ENCODE measurements around the gene HPSE. TPM values are rescaled to one million over a fixed set of nuclear protein-coding genes. Genes with fewer than 3 reads are reported as not detected.

The HPSE gene
- total and polyA plus RNA-seq, 2 of the 13 experiments (the other 11 are each of a cell fraction or from before 2014, with no cell fraction given) = not detected

DNA sequence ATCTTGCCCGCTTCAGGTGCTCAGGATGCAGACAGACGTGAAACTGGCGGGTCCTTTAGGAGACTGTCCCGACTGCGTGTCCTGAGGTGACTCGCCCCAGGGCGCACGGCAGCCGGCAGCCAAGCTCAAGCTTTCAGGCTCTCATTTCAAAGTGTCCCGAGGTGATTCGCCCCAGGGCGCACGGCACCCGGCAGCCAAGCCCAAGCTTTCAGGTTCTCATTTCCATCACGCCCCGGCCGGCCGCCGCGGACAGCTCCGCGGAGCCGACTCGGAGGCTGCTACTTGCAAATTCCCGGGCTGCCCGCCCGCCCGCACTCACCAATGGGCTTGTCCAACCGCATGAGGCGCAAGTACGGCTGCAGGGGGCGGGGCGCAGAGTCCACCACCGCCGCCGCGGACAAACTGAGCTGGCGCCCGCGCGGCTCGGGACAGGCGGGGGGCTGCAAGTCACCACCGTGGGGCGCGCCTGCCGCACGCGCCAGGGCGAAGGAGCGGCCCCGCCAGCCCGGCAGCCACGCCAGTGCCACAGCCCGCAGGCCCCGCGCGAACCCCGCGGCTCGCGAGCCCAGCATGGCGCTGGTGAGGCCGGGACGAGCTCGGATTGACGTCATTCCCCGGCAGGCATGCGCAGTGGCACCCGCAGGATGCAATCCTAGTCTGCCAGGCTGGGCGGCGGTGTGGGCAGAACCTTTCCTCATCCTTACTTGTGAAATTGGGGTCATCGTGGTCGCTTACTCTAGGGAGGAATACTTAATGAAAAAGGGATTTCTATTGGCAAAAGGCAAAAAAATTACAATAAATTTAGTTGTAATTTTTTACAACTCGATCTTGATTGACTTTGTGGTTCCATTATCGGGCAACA lies 50.2 kb downstream of the HPSE start, which contains the start of gene COQ2 (continued):
- TF ChIP-seq ZBTB44 (CRISPR knock-in tag; IDR thresholded peaks at IDR 0.05) (no peak), CEBPG (CRISPR knock-in tag; IDR thresholded peaks at IDR 0.05) (peak; percentile 76), MIER2 (CRISPR knock-in tag; IDR thresholded peaks at IDR 0.05) (no peak), ZNF776 (CRISPR knock-in tag; IDR thresholded peaks at IDR 0.05) (peak; percentile 98; the same call in 1 of the 2 replicates), ZFP37 (CRISPR knock-in tag; IDR thresholded peaks at IDR 0.05; ENCODE audit: borderline replicate concordance) (no peak), PAX8 (CRISPR knock-in tag; IDR thresholded peaks at IDR 0.05; ENCODE audit: borderline replicate concordance) (peak; percentile 97; the same call in 1 of the 2 replicates), TFDP1 (CRISPR knock-in tag; IDR thresholded peaks at IDR 0.05; ENCODE audit: borderline replicate concordance) (peak; percentile 94), ZFY (CRISPR knock-in tag; IDR thresholded peaks at IDR 0.05) (peak; percentile 92), ARID4A (CRISPR knock-in tag; IDR thresholded peaks at IDR 0.05; ENCODE audit: borderline replicate concordance) (peak; percentile 98), U2AF1 (optimal IDR thresholded peaks at IDR 0.05; ENCODE audit: low read depth, low read length) (no peak), NFYB (CRISPR knock-in tag; IDR thresholded peaks at IDR 0.05) (peak; percentile 63), FLYWCH1 (CRISPR knock-in tag; IDR thresholded peaks at IDR 0.05) (no peak), ZNF281 (CRISPR knock-in tag; IDR thresholded peaks at IDR 0.05; ENCODE audit: borderline replicate concordance) (no peak), RFX1 (IDR thresholded peaks at IDR 0.05) (no peak), ZNF503 (CRISPR knock-in tag; IDR thresholded peaks at IDR 0.05) (peak; percentile 44; the same call in 1 of the 2 replicates)

Data from HepG2 (cell line).